SK-N-SH (cell line): Measurements from ENCODE around the gene GCDH. TPM values are rescaled to one million over a fixed set of nuclear protein-coding genes. Genes with fewer than 3 reads are reported as not detected.

Source experiments
- CTCF ChIA-PET: fragments of 300-600, 350-600 bp; formaldehyde crosslinking; extraction: SDS; loops from one replicate; lab custom pipeline; 2021; lab: Yijun Ruan, JAX
- POLR2A ChIA-PET: fragments of 350-600 bp; sonication (Branson Sonifier 250); formaldehyde crosslinking; extraction: SDS; loops from one replicate; lab custom pipeline; 2020; ENCODE audit warnings: antibody characterized with exemption, inconsistent platforms; lab: Yijun Ruan, JAX
- DNase-seq: peaks from one replicate; pipeline ENCODE4 v3.0.0; 2012
- H2AFZ ChIP-seq: fragments of 200-600 bp; sonication (generic); 2 replicates; pipeline ENCODE4 v1.8.1; 2016; ENCODE audit warnings: antibody characterized with exemption, mild to moderate bottlenecking, low read depth
- H3F3A ChIP-seq: fragments of 200-600 bp; sonication (generic); replicated peaks from 2 replicates; pipeline ENCODE3; 2016; ENCODE audit warnings: antibody characterized with exemption, mild to moderate bottlenecking; ENCODE audit not compliant: insufficient read depth
- H3K27ac ChIP-seq, 2 experiments: fragments of 200-500 bp in 1 of 2; fragments of 200-600 bp in 1 of 2; sonication (Bioruptor generic) in 1 of 2; sonication (generic), shearing (Covaris generic) in 1 of 2; 2 replicates each; pipeline versions ENCODE4 v1.5.1 to v1.6.1; 2014 to 2016; ENCODE audit warnings: low read depth in 2 of 2, inconsistent platforms in 1 of 2, low read length in 1 of 2, mild to moderate bottlenecking in 1 of 2, mixed read lengths in 1 of 2
- H3K27me3 ChIP-seq: fragments of 200-600 bp; sonication (generic), shearing (Covaris generic); 2 replicates; pipeline ENCODE4 v1.6.1; 2016; ENCODE audit warnings: mixed run types; ENCODE audit not compliant: insufficient read depth
- H3K36me3 ChIP-seq, 2 experiments: fragments of 200-500 bp in 1 of 2; fragments of 200-600 bp in 1 of 2; sonication (Bioruptor generic) in 1 of 2; sonication (generic) in 1 of 2; replicated peaks in 1 of 2; 2 replicates each; pipeline versions ENCODE3 to v1.5.1; 2014 to 2016; ENCODE audit warnings: low read length in 1 of 2, mild to moderate bottlenecking in 1 of 2; ENCODE audit not compliant: insufficient read depth in 2 of 2, control insufficient read depth in 1 of 2
- H3K4me1 ChIP-seq, 2 experiments: fragments of 200-500 bp in 1 of 2; fragments of 200-600 bp in 1 of 2; sonication (Bioruptor generic) in 1 of 2; sonication (generic), shearing (Covaris generic) in 1 of 2; 2 replicates each; pipeline versions ENCODE4 v1.5.1 to v1.6.1; 2014 to 2016; ENCODE audit warnings: low read depth in 1 of 2, low read length in 1 of 2, mixed run types in 1 of 2; ENCODE audit not compliant: insufficient read depth in 2 of 2, control insufficient read depth in 1 of 2
- H3K4me2 ChIP-seq: fragments of 200-600 bp; sonication (generic), shearing (Covaris generic); 2 replicates; pipeline ENCODE4 v1.6.1; 2017; ENCODE audit warnings: mixed run types
- H3K4me3 ChIP-seq, 2 experiments: fragments of 200-500 bp in 1 of 2; fragments of 200-600 bp in 1 of 2; sonication (Bioruptor generic) in 1 of 2; sonication (generic), shearing (Covaris generic) in 1 of 2; 2 replicates each; pipeline versions ENCODE4 v1.5.1 to v1.8.1; 2014 to 2016; ENCODE audit warnings: low read depth in 2 of 2, inconsistent platforms in 1 of 2, low read length in 1 of 2, mild to moderate bottlenecking in 1 of 2, mixed read lengths in 1 of 2, moderate library complexity in 1 of 2
- H3K79me2 ChIP-seq: fragments of 200-600 bp; sonication (generic); 2 replicates; pipeline ENCODE4 v1.8.1; 2017; ENCODE audit warnings: mild to moderate bottlenecking; ENCODE audit not compliant: insufficient read depth
- H3K9ac ChIP-seq: fragments of 200-600 bp; sonication (generic); 2 replicates; pipeline ENCODE4 v1.6.1; 2017; ENCODE audit warnings: mixed run types
- H3K9me2 ChIP-seq: fragments of 200-600 bp; sonication (generic); 2 replicates; pipeline ENCODE4 v1.6.1; 2017; ENCODE audit warnings: mixed run types
- H3K9me3 ChIP-seq: fragments of 200-600 bp; sonication (generic); 2 replicates; pipeline ENCODE4 v1.6.1; 2017; ENCODE audit warnings: mixed run types, mild to moderate bottlenecking, moderate library complexity
- H4K20me1 ChIP-seq: fragments of 200-600 bp; sonication (generic); 2 replicates; pipeline ENCODE4 v1.6.1; 2017; ENCODE audit warnings: mild to moderate bottlenecking, mixed run types; ENCODE audit not compliant: insufficient read depth
- IRF3 ChIP-seq: fragments of 150-350 bp; IDR thresholded peaks from 2 replicates; pipeline ENCODE4 v1.6.1; 2016; ENCODE audit warnings: mild to moderate bottlenecking, low read depth, low read length
- MAX ChIP-seq: IDR thresholded peaks from 2 replicates; pipeline ENCODE4 v1.4.0; 2012; ENCODE audit warnings: low read depth
- NFIC ChIP-seq: IDR thresholded peaks from 2 replicates; pipeline ENCODE4 v1.4.0; 2012; ENCODE audit warnings: borderline replicate concordance
- NRF1 ChIP-seq: IDR thresholded peaks from 2 replicates; pipeline ENCODE4 v1.6.1; 2012; ENCODE audit warnings: low read depth, mild to moderate bottlenecking, low read length
- PBX3 ChIP-seq: IDR thresholded peaks from 2 replicates; pipeline ENCODE4; 2012
- POLR2AphosphoS5 ChIP-seq: IDR thresholded peaks from 2 replicates; pipeline ENCODE4 v1.6.1; 2012; ENCODE audit warnings: low read depth, low read length
- RXRA ChIP-seq: IDR thresholded peaks from 2 replicates; pipeline ENCODE4 v1.4.0; 2012; ENCODE audit warnings: low read depth, mild to moderate bottlenecking, borderline replicate concordance
- SIN3A ChIP-seq: IDR thresholded peaks from 2 replicates; pipeline ENCODE4 v1.6.1; 2012; ENCODE audit warnings: low read depth, mild to moderate bottlenecking, low read length, moderate library complexity, borderline replicate concordance
- SMC3 ChIP-seq: IDR thresholded peaks from 2 replicates; pipeline ENCODE4 v1.6.1; 2012; ENCODE audit warnings: low read depth, low read length, improper control_type of control experiment
- TEAD4 ChIP-seq: IDR thresholded peaks from 2 replicates; pipeline ENCODE4 v1.4.0; 2012; ENCODE audit warnings: mild to moderate bottlenecking, borderline replicate concordance; ENCODE audit not compliant: insufficient read depth
- USF1 ChIP-seq: IDR thresholded peaks from 2 replicates; pipeline ENCODE4 v1.4.0; 2012; ENCODE audit warnings: low read depth, borderline replicate concordance
- WGBS: methylation state at CpG from one replicate; pipeline ENCODE4 v1.1.6; 2017; ENCODE audit warnings: low lambda C conversion rate; 5-methylcytosine and 5-hydroxymethylcytosine counted together
- polyA plus RNA-seq, 3 experiments: library from polyadenylated mRNA; depleted of rRNA; stranded (reverse); fragments of >200 nt; gene quantifications; 2 replicates each; pipeline ENCODE4 v1.2.3, GENCODE V29; 2012
- TF ChIP-seq, protein P1 (sequence below): fragments of 200-600 bp; sonication (generic); IDR thresholded peaks from 2 replicates; pipeline ENCODE4 v1.6.1; 2017; ENCODE audit warnings: antibody characterized with exemption, mild to moderate bottlenecking, moderate library complexity

GCDH gene
- polyA plus RNA-seq, 1 of the 3 experiments (the other 2 are of a cell fraction): 29.4 TPM

GRCh38 chr19:12907166-12907565 lies 16.2 kb downstream of the GCDH start:
- ChIA-PET CTCF (interaction anchor here (0.6 to 1.5 kb wide), 2 partner anchors 24 to 821 kb away, joined by 3 read pairs; no protein-coding TSS in a partner anchor), POLR2A (interaction anchor here (0.9 to 1.2 kb wide), 2 partner anchors 12 to 19 kb away, joined by 3 to 5 read pairs; partner anchors contain the start of gene SYCE2)
- TF ChIP-seq RXRA (no peak), POLR2AphosphoS5 (no peak), SIN3A (no peak), PBX3 (no peak), NFIC (no peak), TEAD4 (no peak), SMC3 (no peak), NRF1 (no peak), MAX (no peak)
- TF ChIP-seq, protein P1, sequence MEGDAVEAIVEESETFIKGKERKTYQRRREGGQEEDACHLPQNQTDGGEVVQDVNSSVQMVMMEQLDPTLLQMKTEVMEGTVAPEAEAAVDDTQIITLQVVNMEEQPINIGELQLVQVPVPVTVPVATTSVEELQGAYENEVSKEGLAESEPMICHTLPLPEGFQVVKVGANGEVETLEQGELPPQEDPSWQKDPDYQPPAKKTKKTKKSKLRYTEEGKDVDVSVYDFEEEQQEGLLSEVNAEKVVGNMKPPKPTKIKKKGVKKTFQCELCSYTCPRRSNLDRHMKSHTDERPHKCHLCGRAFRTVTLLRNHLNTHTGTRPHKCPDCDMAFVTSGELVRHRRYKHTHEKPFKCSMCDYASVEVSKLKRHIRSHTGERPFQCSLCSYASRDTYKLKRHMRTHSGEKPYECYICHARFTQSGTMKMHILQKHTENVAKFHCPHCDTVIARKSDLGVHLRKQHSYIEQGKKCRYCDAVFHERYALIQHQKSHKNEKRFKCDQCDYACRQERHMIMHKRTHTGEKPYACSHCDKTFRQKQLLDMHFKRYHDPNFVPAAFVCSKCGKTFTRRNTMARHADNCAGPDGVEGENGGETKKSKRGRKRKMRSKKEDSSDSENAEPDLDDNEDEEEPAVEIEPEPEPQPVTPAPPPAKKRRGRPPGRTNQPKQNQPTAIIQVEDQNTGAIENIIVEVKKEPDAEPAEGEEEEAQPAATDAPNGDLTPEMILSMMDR: no peak

GRCh38 chr19:12912571-12912970 lies 21.6 kb downstream of the GCDH start:
- H3K4me2 ChIP-seq: no peak overlapping the region

More at GRCh38 chr19:12907166-12907565, 16.2 kb downstream of the GCDH start:
- Histone ChIP-seq H3K27ac (no peak overlapping the region), H3K4me1 (peaks cover 0 to 4% of the 10 kb centered on the region in 2 experiments; a peak in 2 of 4 replicates), H3F3A (no peaks in the 10 kb centered on the region), H3K9me3 (no peaks in the 10 kb centered on the region), H4K20me1 (no peaks in the 10 kb centered on the region), H3K4me2 (no peak overlapping the region), H3K9ac (no peak overlapping the region), H3K36me3 (no peaks in the 10 kb centered on the region), H3K9me2 (no peaks in the 10 kb centered on the region), H3K4me3 (no peak overlapping the region), H2AFZ (no peak overlapping the region), H3K27me3 (no peaks in the 10 kb centered on the region), H3K79me2 (no peaks in the 10 kb centered on the region)
- DNase-seq: no peak
- 93% methylated on average over 9 of the region's 9 CpGs for WGBS

More at GRCh38 chr19:12912571-12912970, 21.6 kb downstream of the GCDH start:
- no peak overlapping the region for H3K9ac ChIP-seq
- peak overlapping the region; percentile 5; the same call in 1 of the 2 replicates for H2AFZ ChIP-seq
- CTCF ChIA-PET: interaction anchor here (1.0 to 1.9 kb wide), 3 partner anchors 10 to 152 kb away, joined by 3 to 6 read pairs (median 4); no protein-coding TSS in a partner anchor
- WGBS: 56% methylated on average over 4 of the region's 4 CpGs
- DNase-seq: no peak
- H3K9me3 ChIP-seq: no peaks in the 10 kb centered on the region
- H3F3A ChIP-seq: no peaks in the 10 kb centered on the region
- H3K79me2 ChIP-seq: no peaks in the 10 kb centered on the region
- H3K27ac ChIP-seq: peak overlapping the region in 1 of 2 experiments; percentile 78; a peak in 2 of 4 replicates
- H3K27me3 ChIP-seq: no peaks in the 10 kb centered on the region
- H3K9me2 ChIP-seq: no peaks in the 10 kb centered on the region
- no peaks in the 10 kb centered on the region for H4K20me1 ChIP-seq
- H3K4me3 ChIP-seq: no peak overlapping the region
- no peaks in the 10 kb centered on the region for H3K36me3 ChIP-seq
- POLR2A ChIA-PET: interaction anchor here (0.7 to 1.7 kb wide), 8 partner anchors 11 to 42 kb away, joined by 3 to 10 read pairs (median 3); partner anchors contain the start of genes GCDH and RAD23A
- TF ChIP-seq IRF3 (no peak), USF1 (no peak)
- TF ChIP-seq, all 33 proteins: peak for 0
- peaks cover 5 to 22% of the 10 kb centered on the region in 2 experiments; a peak in 3 of 4 replicates for H3K4me1 ChIP-seq
